ENCODE data around the gene PRKN.

GRCh38 chr6:161641175-161641574, 1086.4 kb downstream of the PRKN start:
- no peak for TF ChIP-seq REST (IDR thresholded peaks at IDR 0.05; ENCODE audit: unreplicated experiment)
- no peak for TF ChIP-seq EZH2 (IDR thresholded peaks at IDR 0.05; ENCODE audit: low read depth, unreplicated experiment)
- no peak for TF ChIP-seq POLR2AphosphoS5 (IDR thresholded peaks at IDR 0.05; ENCODE audit: low read depth)
- TF ChIP-seq CTCF (conservative IDR thresholded peaks at IDR 0.05; ENCODE audit: low read depth in 2 of 2): no peak
- no peak for TF ChIP-seq CREB1 (CRISPR knock-in tag; IDR thresholded peaks at IDR 0.05; ENCODE audit: low read depth)
- no peak for TF ChIP-seq ZNF114 (CRISPR knock-in tag; IDR thresholded peaks at IDR 0.05)
- TF ChIP-seq EZH2phosphoT487 (IDR thresholded peaks at IDR 0.05; ENCODE audit: unreplicated experiment): no peak
- no peak for TF ChIP-seq ETS1 (IDR thresholded peaks at IDR 0.05)

Data from GM23338 (cell line).